OCI-LY7 (cell line): ENCODE results near the gene BEX1.

Experiments used
- EZH2phosphoT487 ChIP-seq: fragments of 200-600 bp; sonication (generic); IDR thresholded peaks from 2 replicates; pipeline ENCODE4 v1.6.1; 2018; ENCODE audit warnings: low read depth, borderline replicate concordance, mild to moderate bottlenecking, mixed run types, antibody characterized with exemption, low read length, moderate library complexity, mixed read lengths
- TF ChIP-seq, protein P1 (sequence below): fragments of 200-600 bp; sonication (generic); conservative IDR thresholded peaks from 2 replicates; pipeline ENCODE4 v1.5.1; 2014; ENCODE audit warnings: mild to moderate bottlenecking, antibody characterized with exemption, low read length, moderate library complexity, mixed read lengths

DNA sequence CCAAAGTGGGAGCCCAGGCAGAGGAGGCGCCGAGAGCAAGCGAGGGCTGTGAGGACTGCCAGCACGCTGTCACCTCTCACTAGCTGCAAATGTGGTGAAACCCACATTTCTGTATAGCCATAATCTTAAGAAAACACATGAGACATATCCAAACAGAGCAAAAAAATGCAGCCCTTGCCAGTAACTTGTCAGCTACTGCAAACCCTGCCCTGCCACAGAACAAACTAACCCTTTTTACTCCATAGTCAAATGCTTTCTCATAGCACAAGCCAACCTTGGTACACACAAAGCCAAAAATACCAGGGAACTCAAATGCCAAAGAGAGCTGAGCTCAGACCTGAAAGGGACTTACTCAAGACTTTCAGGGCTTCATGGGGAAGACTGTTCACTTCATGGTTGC, 43.9 kb upstream of the BEX1 start:
- TF ChIP-seq, protein P1, sequence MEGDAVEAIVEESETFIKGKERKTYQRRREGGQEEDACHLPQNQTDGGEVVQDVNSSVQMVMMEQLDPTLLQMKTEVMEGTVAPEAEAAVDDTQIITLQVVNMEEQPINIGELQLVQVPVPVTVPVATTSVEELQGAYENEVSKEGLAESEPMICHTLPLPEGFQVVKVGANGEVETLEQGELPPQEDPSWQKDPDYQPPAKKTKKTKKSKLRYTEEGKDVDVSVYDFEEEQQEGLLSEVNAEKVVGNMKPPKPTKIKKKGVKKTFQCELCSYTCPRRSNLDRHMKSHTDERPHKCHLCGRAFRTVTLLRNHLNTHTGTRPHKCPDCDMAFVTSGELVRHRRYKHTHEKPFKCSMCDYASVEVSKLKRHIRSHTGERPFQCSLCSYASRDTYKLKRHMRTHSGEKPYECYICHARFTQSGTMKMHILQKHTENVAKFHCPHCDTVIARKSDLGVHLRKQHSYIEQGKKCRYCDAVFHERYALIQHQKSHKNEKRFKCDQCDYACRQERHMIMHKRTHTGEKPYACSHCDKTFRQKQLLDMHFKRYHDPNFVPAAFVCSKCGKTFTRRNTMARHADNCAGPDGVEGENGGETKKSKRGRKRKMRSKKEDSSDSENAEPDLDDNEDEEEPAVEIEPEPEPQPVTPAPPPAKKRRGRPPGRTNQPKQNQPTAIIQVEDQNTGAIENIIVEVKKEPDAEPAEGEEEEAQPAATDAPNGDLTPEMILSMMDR, result no peak
- no peak for TF ChIP-seq EZH2phosphoT487
